ENCODE data around the gene XXYLT1.

DNA sequence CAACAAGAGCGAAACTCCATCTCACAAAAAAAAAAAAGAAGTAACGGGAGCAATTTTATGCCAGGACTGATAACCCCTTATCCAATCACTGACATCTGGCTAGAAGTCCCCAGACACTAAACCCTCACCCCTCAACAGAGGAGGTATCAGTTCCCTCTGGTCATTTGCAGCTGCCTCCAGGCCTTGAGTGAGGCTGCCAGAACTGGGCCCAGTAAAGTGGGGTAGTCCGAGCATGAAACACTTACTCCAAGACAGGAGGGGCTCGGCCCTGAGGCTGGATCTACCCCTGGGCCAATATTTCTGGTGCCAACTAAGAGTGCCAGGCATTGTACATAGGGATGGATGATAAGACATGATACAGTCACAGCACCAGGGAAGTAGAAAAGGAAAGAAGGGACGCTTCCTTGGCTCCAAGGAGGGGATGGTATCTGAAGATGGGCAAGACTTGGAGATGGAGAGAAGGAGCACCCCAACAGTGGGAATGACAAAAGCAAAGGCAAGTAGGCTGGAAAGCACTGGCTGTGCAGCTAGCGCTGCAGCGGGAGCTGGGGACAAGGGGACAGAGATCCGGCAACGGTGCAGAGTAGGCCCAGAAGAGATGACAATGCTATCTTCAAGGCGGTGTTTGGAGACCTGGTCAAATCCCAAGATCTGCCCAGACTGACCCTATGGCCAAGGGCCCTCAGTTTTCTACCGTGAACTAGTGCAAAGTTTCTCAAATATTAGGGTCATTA lies 2.2 kb downstream of the XXYLT1 start:
- no peak for TF ChIP-seq EZH2 (IDR thresholded peaks at IDR 0.05)
- TF ChIP-seq CTCF (IDR thresholded peaks at IDR 0.05) = no peak
- no peak for TF ChIP-seq EZH2phosphoT487 (IDR thresholded peaks at IDR 0.05)
